GM12878 (cell line): Measurements from ENCODE around the gene BCAT1. TPM values are rescaled to one million over a fixed set of nuclear protein-coding genes. Genes with fewer than 3 reads are reported as not detected.

Experiments used
- ATAC-seq: fragments of 200-7000 bp; cut with Tn5 transposase; 3 replicates; pipeline ENCODE4 v1.9.1; 2020; ENCODE audit warnings: mild to moderate bottlenecking, moderate library complexity
- BruUV-seq: library from RNA; stranded (reverse); fragments of 400-500 nt; replicated peaks from 2 replicates; lab custom pipeline; 2021; lab: Mats Ljungman, UMichigan
- CTCF ChIA-PET: fragments of 300-600 bp; sonication (Branson Sonifier 250); formaldehyde crosslinking; extraction: SDS; loops from one replicate; lab custom pipeline; 2021; ENCODE audit warnings: inconsistent platforms; lab: Yijun Ruan, JAX
- POLR2A ChIA-PET: fragments of 350-600 bp; formaldehyde crosslinking; extraction: SDS; loops from one replicate; lab custom pipeline; 2021; ENCODE audit warnings: inconsistent platforms; lab: Charles Lee
- RAD21 ChIA-PET: fragments of 300-600 bp; sonication (Branson Sonifier 250); formaldehyde crosslinking; loops from one replicate; lab custom pipeline; 2023; ENCODE audit warnings: antibody characterized with exemption; ENCODE audit not compliant: unreplicated experiment; lab: Charles Lee
- SMC1A ChIA-PET: fragments of 300-600 bp; sonication (Branson Sonifier 250); formaldehyde crosslinking; loops from one replicate; lab custom pipeline; 2023; ENCODE audit not compliant: unreplicated experiment, uncharacterized antibody; lab: Charles Lee
- DNase-seq: peaks from one replicate; pipeline ENCODE4 v3.0.0-alpha.2; 2011; ENCODE audit warnings: low read depth, low spot score
- FAIRE-seq: peaks from 3 replicates; lab custom pipeline; 2011; peaks lifted over from hg19 to GRCh38; lab: Jason Lieb, UNC
- H2AFZ ChIP-seq: 2 replicates; pipeline ENCODE4 v1.6.0; 2011; ENCODE audit warnings: low read depth, low read length, control low read depth; ENCODE audit not compliant: control insufficient read depth
- H3K27ac ChIP-seq: 2 replicates; pipeline ENCODE4 v1.5.1; 2011; ENCODE audit warnings: control low read depth; ENCODE audit not compliant: control insufficient read depth, insufficient read depth
- H3K27me3 ChIP-seq, 2 experiments: replicated peaks in 1 of 2; 2 replicates each; pipeline versions ENCODE4 v1.6.0 to v1.6.1; 2011; ENCODE audit warnings: low read length in 1 of 2; ENCODE audit not compliant: control insufficient read depth in 2 of 2, insufficient read depth in 2 of 2
- H3K36me3 ChIP-seq, 2 experiments: 2 replicates each; pipeline ENCODE4 v1.5.1; 2011; ENCODE audit warnings: low read length in 1 of 2; ENCODE audit not compliant: control insufficient read depth in 2 of 2, insufficient read depth in 2 of 2
- H3K4me1 ChIP-seq: 2 replicates; pipeline ENCODE4 v1.6.1; 2011; ENCODE audit warnings: mild to moderate bottlenecking, low read length, moderate library complexity, mixed read lengths; ENCODE audit not compliant: control insufficient read depth, insufficient read depth
- H3K4me2 ChIP-seq: 2 replicates; pipeline ENCODE4 v1.6.0; 2011; ENCODE audit warnings: control low read depth; ENCODE audit not compliant: control insufficient read depth, insufficient read depth
- H3K4me3 ChIP-seq: fragments of 200-600 bp; sonication (generic); 2 replicates; pipeline ENCODE4 v1.5.1; 2016
- H3K79me2 ChIP-seq: 2 replicates; pipeline ENCODE4 v1.6.0; 2011; ENCODE audit warnings: low read length; ENCODE audit not compliant: control insufficient read depth, insufficient read depth
- H3K9ac ChIP-seq: 2 replicates; pipeline ENCODE4 v1.8.0; 2011; ENCODE audit warnings: low read length, control low read depth, mixed read lengths; ENCODE audit not compliant: control insufficient read depth, insufficient read depth
- H3K9me3 ChIP-seq: replicated peaks from 3 replicates; pipeline ENCODE4 v1.5.1; 2011; ENCODE audit warnings: mild to moderate bottlenecking, low read length; ENCODE audit not compliant: control insufficient read depth, insufficient read depth
- H4K20me1 ChIP-seq: 2 replicates; pipeline ENCODE4 v1.6.0; 2011; ENCODE audit not compliant: control insufficient read depth, insufficient read depth
- MTA2 ChIP-seq: fragments of 450-650 bp; IDR thresholded peaks from 2 replicates; pipeline ENCODE4 v1.6.1; 2016; ENCODE audit warnings: low read depth, mild to moderate bottlenecking, moderate library complexity
- WGBS: methylation state at CpG from one replicate; pipeline ENCODE4 v1.1.6; 2016; ENCODE audit warnings: low lambda C conversion rate; ENCODE audit not compliant: insufficient replicate concordance, insufficient coverage; ENCODE audit errors: missing lambda C conversion rate; 5-methylcytosine and 5-hydroxymethylcytosine counted together
- in situ Hi-C: fragments of 300-500 bp; cut with MboI; formaldehyde crosslinking; loops from 9 replicates; pipeline ENCODE4 v1.14.3; 2018; ENCODE audit warnings: mixed read lengths
- intact Hi-C: fragments of 100-400 bp; cut with micrococcal nuclease; formaldehyde crosslinking; loops from one replicate; pipeline ENCODE4 v1.14.2; 2022; ENCODE audit not compliant: unreplicated experiment
- polyA plus RNA-seq, 11 experiments: library from polyadenylated mRNA; depleted of rRNA in 4 of 11; unstranded in 6 of 11; stranded (reverse) in 5 of 11; fragments of >200 nt; fragmentation: Nextera tagmentation in 4 of 11; fragmentation: Illumina TruSeq in 1 of 11; extraction: Ambion mirVana in 4 of 11; extraction: Trizol in 1 of 11; gene quantifications; 1 replicate in 1 of 11; 2 replicates in 10 of 11; pipeline versions ENCODE4 v1.2.1 to v1.2.3, GENCODE V29; 2011 to 2016; ENCODE audit warnings: inconsistent platforms in 2 of 11, missing spikeins in 2 of 11, low read depth in 1 of 11
- total RNA-seq, 4 experiments: library from RNA; depleted of rRNA in 3 of 4; stranded (reverse); fragments of >200 nt in 3 of 4; fragmentation: Illumina TruSeq in 1 of 4; extraction: Trizol in 1 of 4; gene quantifications; 2 replicates each; pipeline versions ENCODE4 v1.2.1 to v1.2.3, GENCODE V29; 2013 to 2021
- TF ChIP-seq, protein P1 (sequence below): fragments of 450-650 bp; IDR thresholded peaks from 2 replicates; pipeline ENCODE4 v1.6.1; 2018; ENCODE audit warnings: mild to moderate bottlenecking, low read depth, moderate library complexity; ENCODE audit not compliant: partially characterized antibody

BCAT1 gene
- total and polyA plus RNA-seq, 10 of the 15 experiments (the other 5 are each of a cell fraction or from before 2014, with no cell fraction given), result 26.2 to 187 (median 81.9) TPM

- POLR2A ChIA-PET, result no interaction called here
- peak; percentile 46; the same call in 1 of the 2 replicates for TF ChIP-seq MTA2
- TF ChIP-seq, protein P1, sequence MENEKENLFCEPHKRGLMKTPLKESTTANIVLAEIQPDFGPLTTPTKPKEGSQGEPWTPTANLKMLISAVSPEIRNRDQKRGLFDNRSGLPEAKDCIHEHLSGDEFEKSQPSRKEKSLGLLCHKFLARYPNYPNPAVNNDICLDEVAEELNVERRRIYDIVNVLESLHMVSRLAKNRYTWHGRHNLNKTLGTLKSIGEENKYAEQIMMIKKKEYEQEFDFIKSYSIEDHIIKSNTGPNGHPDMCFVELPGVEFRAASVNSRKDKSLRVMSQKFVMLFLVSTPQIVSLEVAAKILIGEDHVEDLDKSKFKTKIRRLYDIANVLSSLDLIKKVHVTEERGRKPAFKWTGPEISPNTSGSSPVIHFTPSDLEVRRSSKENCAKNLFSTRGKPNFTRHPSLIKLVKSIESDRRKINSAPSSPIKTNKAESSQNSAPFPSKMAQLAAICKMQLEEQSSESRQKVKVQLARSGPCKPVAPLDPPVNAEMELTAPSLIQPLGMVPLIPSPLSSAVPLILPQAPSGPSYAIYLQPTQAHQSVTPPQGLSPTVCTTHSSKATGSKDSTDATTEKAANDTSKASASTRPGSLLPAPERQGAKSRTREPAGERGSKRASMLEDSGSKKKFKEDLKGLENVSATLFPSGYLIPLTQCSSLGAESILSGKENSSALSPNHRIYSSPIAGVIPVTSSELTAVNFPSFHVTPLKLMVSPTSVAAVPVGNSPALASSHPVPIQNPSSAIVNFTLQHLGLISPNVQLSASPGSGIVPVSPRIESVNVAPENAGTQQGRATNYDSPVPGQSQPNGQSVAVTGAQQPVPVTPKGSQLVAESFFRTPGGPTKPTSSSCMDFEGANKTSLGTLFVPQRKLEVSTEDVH, result no peak
- WGBS, result 60% methylated on average over 5 of the region's 5 CpGs
These were observed 145.3 kb downstream of the BCAT1 start for GRCh38 chr12:24803430-24804245.

More at GRCh38 chr12:24803430-24804245, 145.3 kb downstream of the BCAT1 start:
- DNase-seq (no peak), FAIRE-seq (no peak), ATAC-seq (no peak; the same call in 2 of the 3 replicates)
- Histone ChIP-seq H3K27me3 (no peaks in the 10 kb centered on the region), H3K27ac (no peak overlapping the region), H4K20me1 (no peaks in the 10 kb centered on the region), H3K4me2 (no peak overlapping the region), H3K4me3 (no peak overlapping the region), H3K79me2 (no peaks in the 10 kb centered on the region), H3K4me1 (no peaks in the 10 kb centered on the region), H2AFZ (no peak overlapping the region), H3K9ac (no peak overlapping the region), H3K36me3 (no peaks in the 10 kb centered on the region), H3K9me3 (peaks cover 6% of the 10 kb centered on the region; the same call in 2 of the 3 replicates)
- CTCF ChIA-PET, result interaction anchor here (1.2 to 2.7 kb wide), 2 partner anchors 9 to 10 kb away, joined by 3 to 14 read pairs; no protein-coding TSS in a partner anchor
- in situ Hi-C loops (no loop called here), intact Hi-C loops (no loop called here)
- RAD21 ChIA-PET, result interaction anchor here (0.8 to 0.9 kb wide), 2 partner anchors 31 to 35 kb away, joined by 3 to 4 read pairs; no protein-coding TSS in a partner anchor
- no TSS peak for BruUV-seq
- SMC1A ChIA-PET, result interaction anchor here (0.7 to 1.8 kb wide), 4 partner anchors 8 to 18 kb away, joined by 3 to 9 read pairs (median 4); no protein-coding TSS in a partner anchor
